SK-N-SH (cell line): ENCODE measurements around the gene NPY1R. TPM values are rescaled to one million over a fixed set of nuclear protein-coding genes. Genes with fewer than 3 reads are reported as not detected.

Experiments
- CTCF ChIA-PET: fragments of 300-600, 350-600 bp; formaldehyde crosslinking; extraction: SDS; loops from one replicate; lab custom pipeline; 2021; lab: Yijun Ruan, JAX
- POLR2A ChIA-PET: fragments of 350-600 bp; sonication (Branson Sonifier 250); formaldehyde crosslinking; extraction: SDS; loops from one replicate; lab custom pipeline; 2020; ENCODE audit warnings: antibody characterized with exemption, inconsistent platforms; lab: Yijun Ruan, JAX
- DNase-seq: peaks from one replicate; pipeline ENCODE4 v3.0.0; 2012
- H2AFZ ChIP-seq: fragments of 200-600 bp; sonication (generic); 2 replicates; pipeline ENCODE4 v1.8.1; 2016; ENCODE audit warnings: antibody characterized with exemption, mild to moderate bottlenecking, low read depth
- H3F3A ChIP-seq: fragments of 200-600 bp; sonication (generic); replicated peaks from 2 replicates; pipeline ENCODE3; 2016; ENCODE audit warnings: antibody characterized with exemption, mild to moderate bottlenecking; ENCODE audit not compliant: insufficient read depth
- H3K27ac ChIP-seq, 2 experiments: fragments of 200-500 bp in 1 of 2; fragments of 200-600 bp in 1 of 2; sonication (Bioruptor generic) in 1 of 2; sonication (generic), shearing (Covaris generic) in 1 of 2; 2 replicates each; pipeline versions ENCODE4 v1.5.1 to v1.6.1; 2014 to 2016; ENCODE audit warnings: low read depth in 2 of 2, inconsistent platforms in 1 of 2, low read length in 1 of 2, mild to moderate bottlenecking in 1 of 2, mixed read lengths in 1 of 2
- H3K27me3 ChIP-seq: fragments of 200-600 bp; sonication (generic), shearing (Covaris generic); 2 replicates; pipeline ENCODE4 v1.6.1; 2016; ENCODE audit warnings: mixed run types; ENCODE audit not compliant: insufficient read depth
- H3K36me3 ChIP-seq, 2 experiments: fragments of 200-500 bp in 1 of 2; fragments of 200-600 bp in 1 of 2; sonication (Bioruptor generic) in 1 of 2; sonication (generic) in 1 of 2; replicated peaks in 1 of 2; 2 replicates each; pipeline versions ENCODE3 to v1.5.1; 2014 to 2016; ENCODE audit warnings: low read length in 1 of 2, mild to moderate bottlenecking in 1 of 2; ENCODE audit not compliant: insufficient read depth in 2 of 2, control insufficient read depth in 1 of 2
- H3K4me1 ChIP-seq, 2 experiments: fragments of 200-500 bp in 1 of 2; fragments of 200-600 bp in 1 of 2; sonication (Bioruptor generic) in 1 of 2; sonication (generic), shearing (Covaris generic) in 1 of 2; 2 replicates each; pipeline versions ENCODE4 v1.5.1 to v1.6.1; 2014 to 2016; ENCODE audit warnings: low read depth in 1 of 2, low read length in 1 of 2, mixed run types in 1 of 2; ENCODE audit not compliant: insufficient read depth in 2 of 2, control insufficient read depth in 1 of 2
- H3K4me2 ChIP-seq: fragments of 200-600 bp; sonication (generic), shearing (Covaris generic); 2 replicates; pipeline ENCODE4 v1.6.1; 2017; ENCODE audit warnings: mixed run types
- H3K4me3 ChIP-seq, 2 experiments: fragments of 200-500 bp in 1 of 2; fragments of 200-600 bp in 1 of 2; sonication (Bioruptor generic) in 1 of 2; sonication (generic), shearing (Covaris generic) in 1 of 2; 2 replicates each; pipeline versions ENCODE4 v1.5.1 to v1.8.1; 2014 to 2016; ENCODE audit warnings: low read depth in 2 of 2, inconsistent platforms in 1 of 2, low read length in 1 of 2, mild to moderate bottlenecking in 1 of 2, mixed read lengths in 1 of 2, moderate library complexity in 1 of 2
- H3K79me2 ChIP-seq: fragments of 200-600 bp; sonication (generic); 2 replicates; pipeline ENCODE4 v1.8.1; 2017; ENCODE audit warnings: mild to moderate bottlenecking; ENCODE audit not compliant: insufficient read depth
- H3K9ac ChIP-seq: fragments of 200-600 bp; sonication (generic); 2 replicates; pipeline ENCODE4 v1.6.1; 2017; ENCODE audit warnings: mixed run types
- H3K9me2 ChIP-seq: fragments of 200-600 bp; sonication (generic); 2 replicates; pipeline ENCODE4 v1.6.1; 2017; ENCODE audit warnings: mixed run types
- H3K9me3 ChIP-seq: fragments of 200-600 bp; sonication (generic); 2 replicates; pipeline ENCODE4 v1.6.1; 2017; ENCODE audit warnings: mixed run types, mild to moderate bottlenecking, moderate library complexity
- H4K20me1 ChIP-seq: fragments of 200-600 bp; sonication (generic); 2 replicates; pipeline ENCODE4 v1.6.1; 2017; ENCODE audit warnings: mild to moderate bottlenecking, mixed run types; ENCODE audit not compliant: insufficient read depth
- ELF1 ChIP-seq: IDR thresholded peaks from 2 replicates; pipeline ENCODE4 v1.4.0; 2012
- EZH2phosphoT487 ChIP-seq: fragments of 200-600 bp; sonication (generic); IDR thresholded peaks from 2 replicates; pipeline ENCODE4 v1.6.1; 2017; ENCODE audit warnings: low read depth, mixed run types, mild to moderate bottlenecking, antibody characterized with exemption, moderate library complexity, borderline replicate concordance
- FOSL2 ChIP-seq: IDR thresholded peaks from 2 replicates; pipeline ENCODE4 v1.4.0; 2012; ENCODE audit warnings: low read depth, mild to moderate bottlenecking, moderate library complexity, borderline replicate concordance
- FOXJ3 ChIP-seq: sonication (generic); formaldehyde crosslinking; IDR thresholded peaks from 2 replicates; pipeline ENCODE4 v1.5.1; 2020; ENCODE audit warnings: mild to moderate bottlenecking, missing genetic modification reagents
- FOXM1 ChIP-seq: IDR thresholded peaks from 2 replicates; pipeline ENCODE4 v1.4.0; 2012; ENCODE audit warnings: low read depth, mild to moderate bottlenecking
- GABPA ChIP-seq: IDR thresholded peaks from 2 replicates; pipeline ENCODE4 v1.4.0; 2012; ENCODE audit warnings: low read depth, mild to moderate bottlenecking
- GATA2 ChIP-seq: sonication (generic); formaldehyde crosslinking; IDR thresholded peaks from 2 replicates; pipeline ENCODE4 v1.5.0; 2020; ENCODE audit warnings: mild to moderate bottlenecking, missing genetic modification reagents
- MEF2A ChIP-seq: IDR thresholded peaks from 2 replicates; pipeline ENCODE4 v1.4.0; 2012; ENCODE audit warnings: low read depth, borderline replicate concordance
- NFIC ChIP-seq: IDR thresholded peaks from 2 replicates; pipeline ENCODE4 v1.4.0; 2012; ENCODE audit warnings: borderline replicate concordance
- NRF1 ChIP-seq: IDR thresholded peaks from 2 replicates; pipeline ENCODE4 v1.6.1; 2012; ENCODE audit warnings: low read depth, mild to moderate bottlenecking, low read length
- RFX5 ChIP-seq: IDR thresholded peaks from 2 replicates; pipeline ENCODE4 v1.6.1; 2012; ENCODE audit warnings: mild to moderate bottlenecking, improper control_type of control experiment, low read length
- RXRA ChIP-seq: IDR thresholded peaks from 2 replicates; pipeline ENCODE4 v1.4.0; 2012; ENCODE audit warnings: low read depth, mild to moderate bottlenecking, borderline replicate concordance
- SMC3 ChIP-seq: IDR thresholded peaks from 2 replicates; pipeline ENCODE4 v1.6.1; 2012; ENCODE audit warnings: low read depth, low read length, improper control_type of control experiment
- TAF1 ChIP-seq: IDR thresholded peaks from 2 replicates; pipeline ENCODE4 v1.6.1; 2012; ENCODE audit warnings: low read depth, mild to moderate bottlenecking, low read length, moderate library complexity, borderline replicate concordance
- TCF12 ChIP-seq: IDR thresholded peaks from 2 replicates; pipeline ENCODE4 v1.4.0; 2012
- YY1 ChIP-seq: IDR thresholded peaks from 2 replicates; pipeline ENCODE4 v1.4.0; 2012; ENCODE audit warnings: low read depth, mild to moderate bottlenecking
- ZBTB33 ChIP-seq: IDR thresholded peaks from 2 replicates; pipeline ENCODE4 v1.4.0; 2012; ENCODE audit warnings: low read depth, borderline replicate concordance
- WGBS: methylation state at CpG from one replicate; pipeline ENCODE4 v1.1.6; 2017; ENCODE audit warnings: low lambda C conversion rate; 5-methylcytosine and 5-hydroxymethylcytosine counted together
- polyA plus RNA-seq, 3 experiments: library from polyadenylated mRNA; depleted of rRNA; stranded (reverse); fragments of >200 nt; gene quantifications; 2 replicates each; pipeline ENCODE4 v1.2.3, GENCODE V29; 2012
- TF ChIP-seq, protein P1 (sequence below): IDR thresholded peaks from 2 replicates; pipeline ENCODE4; 2012

Gene NPY1R
- polyA plus RNA-seq, 1 of the 3 experiments (the other 2 are of a cell fraction) = not detected

DNA sequence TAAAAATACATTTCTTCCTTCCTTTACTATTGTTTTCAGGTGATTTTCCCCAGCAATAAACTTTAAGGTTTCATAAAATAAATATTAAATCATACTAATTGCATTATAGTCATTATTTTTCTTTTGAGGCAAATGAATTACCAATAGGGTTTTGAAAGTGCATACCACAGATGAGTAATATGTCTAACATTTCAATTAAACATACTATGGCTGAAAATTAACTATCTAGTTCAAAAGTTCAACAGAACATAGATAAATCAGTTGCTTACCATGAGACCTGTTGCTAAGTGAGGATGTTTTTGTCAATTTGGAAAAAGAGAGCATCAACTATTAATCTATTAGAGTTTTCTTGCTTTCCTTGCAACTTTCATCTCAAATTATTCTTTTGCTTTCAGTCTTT is 46.3 kb upstream of the NPY1R start:
- 0 out of 2 replicates have a peak, but pooled peaks cover 4% of the 10 kb centered on the region for H3K27me3 ChIP-seq
- H3K9ac ChIP-seq = no peak overlapping the region
- no peak overlapping the region for H3K4me3 ChIP-seq
- H4K20me1 ChIP-seq = no peaks in the 10 kb centered on the region
- no peak for DNase-seq
- ChIA-PET CTCF (no interaction called here), POLR2A (no interaction called here)
- H3F3A ChIP-seq = no peaks in the 10 kb centered on the region
- no peaks in the 10 kb centered on the region for H3K9me3 ChIP-seq
- no peak overlapping the region for H3K27ac ChIP-seq
- no peaks in the 10 kb centered on the region for H3K4me1 ChIP-seq
- no peak overlapping the region for H3K4me2 ChIP-seq
- H2AFZ ChIP-seq = no peak overlapping the region
- H3K36me3 ChIP-seq = no peaks in the 10 kb centered on the region
- H3K9me2 ChIP-seq = no peaks in the 10 kb centered on the region
- no peaks in the 10 kb centered on the region for H3K79me2 ChIP-seq
- TF ChIP-seq TCF12 = no peak
- TF ChIP-seq RXRA = no peak
- TF ChIP-seq TAF1 = no peak
- no peak for TF ChIP-seq NFIC
- no peak for TF ChIP-seq ELF1
- TF ChIP-seq GABPA = no peak
- TF ChIP-seq FOXM1 = no peak
- TF ChIP-seq, protein P1, sequence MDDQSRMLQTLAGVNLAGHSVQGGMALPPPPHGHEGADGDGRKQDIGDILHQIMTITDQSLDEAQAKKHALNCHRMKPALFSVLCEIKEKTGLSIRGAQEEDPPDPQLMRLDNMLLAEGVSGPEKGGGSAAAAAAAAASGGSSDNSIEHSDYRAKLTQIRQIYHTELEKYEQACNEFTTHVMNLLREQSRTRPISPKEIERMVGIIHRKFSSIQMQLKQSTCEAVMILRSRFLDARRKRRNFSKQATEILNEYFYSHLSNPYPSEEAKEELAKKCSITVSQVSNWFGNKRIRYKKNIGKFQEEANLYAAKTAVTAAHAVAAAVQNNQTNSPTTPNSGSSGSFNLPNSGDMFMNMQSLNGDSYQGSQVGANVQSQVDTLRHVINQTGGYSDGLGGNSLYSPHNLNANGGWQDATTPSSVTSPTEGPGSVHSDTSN = no peak
- TF ChIP-seq ZBTB33 = no peak
- no peak for TF ChIP-seq EZH2phosphoT487
- no peak for TF ChIP-seq RFX5
- no peak for TF ChIP-seq FOXJ3 (CRISPR knock-in tag)
- no peak for TF ChIP-seq FOSL2
- no peak for TF ChIP-seq NRF1
- TF ChIP-seq YY1 = no peak
- no peak for TF ChIP-seq GATA2 (CRISPR knock-in tag)
- TF ChIP-seq MEF2A = no peak
- no peak for TF ChIP-seq SMC3
- TF ChIP-seq, all 33 proteins: peak for 0

DNA sequence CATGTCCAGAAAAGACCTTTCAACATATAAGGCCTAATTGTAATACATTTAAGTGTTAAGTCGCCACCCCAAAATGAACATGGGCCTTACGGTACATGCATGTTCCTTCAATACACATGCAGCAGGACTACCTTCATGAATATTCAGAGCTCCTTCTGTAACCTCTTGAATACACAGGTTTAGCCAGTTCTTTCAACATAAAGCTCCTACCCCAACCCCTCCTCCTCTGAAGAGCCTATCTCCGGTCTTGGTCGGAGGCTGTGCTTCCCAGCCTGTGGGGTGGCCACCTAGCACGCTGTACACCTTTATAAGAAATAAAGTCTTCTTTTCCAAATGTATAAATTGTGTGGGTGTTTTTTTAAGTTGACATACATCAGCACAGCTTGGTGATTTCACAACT is 39.6 kb upstream of the NPY1R start:
- H4K20me1 ChIP-seq = no peaks in the 10 kb centered on the region
- 11% methylated on average over 5 of the region's 5 CpGs for WGBS
- no peak overlapping the region for H3K27ac ChIP-seq
- H3K4me3 ChIP-seq = no peak overlapping the region
- no peak for TF ChIP-seq FOXJ3 (CRISPR knock-in tag)
- TF ChIP-seq RXRA = no peak
- no peak for TF ChIP-seq FOSL2
- no peak for TF ChIP-seq ELF1
- no peak for DNase-seq
- H3K9me3 ChIP-seq = no peaks in the 10 kb centered on the region
- H3K9ac ChIP-seq = no peak overlapping the region
- POLR2A ChIA-PET = no interaction called here
- H2AFZ ChIP-seq = no peak overlapping the region
- no peaks in the 10 kb centered on the region for H3K79me2 ChIP-seq
- H3F3A ChIP-seq = no peaks in the 10 kb centered on the region
- H3K9me2 ChIP-seq = no peaks in the 10 kb centered on the region
- H3K4me2 ChIP-seq = no peak overlapping the region
- CTCF ChIA-PET = interaction anchor here (1.1 kb wide), 1 partner anchor 19 kb away, joined by 3 read pairs; no protein-coding TSS in a partner anchor
- H3K4me1 ChIP-seq = no peaks in the 10 kb centered on the region
- H3K27me3 ChIP-seq = peaks cover 5% of the 10 kb centered on the region; the same call in 1 of the 2 replicates
- H3K36me3 ChIP-seq = no peaks in the 10 kb centered on the region
